HEK293 (cell line): Measurements from ENCODE around the gene ATP23.

Source experiments
- YY1 ChIP-seq: fragments of 450-650 bp; formaldehyde crosslinking; IDR thresholded peaks from 2 replicates; pipeline ENCODE4 v1.5.1; 2018; ENCODE audit warnings: missing biosample characterization, missing genetic modification characterization
- ZNF266 ChIP-seq: fragments of 450-650 bp; formaldehyde crosslinking; IDR thresholded peaks from 2 replicates; pipeline ENCODE4 v1.5.1; 2016; ENCODE audit warnings: missing biosample characterization, missing genetic modification characterization, low read depth
- TF ChIP-seq, protein P1 (sequence below): fragments of 450-650 bp; formaldehyde crosslinking; IDR thresholded peaks from 2 replicates; pipeline ENCODE4 v1.5.1; 2016; ENCODE audit warnings: missing biosample characterization, missing genetic modification characterization

DNA sequence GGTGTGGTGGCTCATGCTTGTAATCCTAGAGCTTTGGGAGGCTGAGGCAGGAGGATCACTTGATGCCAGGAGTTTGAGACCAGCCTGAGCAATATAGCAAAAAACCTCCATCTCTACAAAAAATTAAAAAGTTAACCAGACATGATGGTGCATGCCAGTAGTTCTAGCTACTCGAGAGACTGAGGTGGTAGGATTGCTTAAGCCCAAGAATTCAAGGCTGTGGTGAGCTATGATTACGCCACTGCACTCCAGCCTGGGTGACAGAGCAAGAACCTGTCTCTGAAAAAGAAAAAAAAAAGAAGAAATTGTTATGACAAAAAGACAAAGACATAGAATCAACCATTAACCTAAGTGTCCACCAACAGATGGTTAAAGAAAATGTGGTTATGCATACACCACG, 2.1 kb upstream of the ATP23 start:
- TF ChIP-seq YY1 (no peak), ZNF266 (tag by site-specific recombination) (no peak)
- TF ChIP-seq, protein P1, sequence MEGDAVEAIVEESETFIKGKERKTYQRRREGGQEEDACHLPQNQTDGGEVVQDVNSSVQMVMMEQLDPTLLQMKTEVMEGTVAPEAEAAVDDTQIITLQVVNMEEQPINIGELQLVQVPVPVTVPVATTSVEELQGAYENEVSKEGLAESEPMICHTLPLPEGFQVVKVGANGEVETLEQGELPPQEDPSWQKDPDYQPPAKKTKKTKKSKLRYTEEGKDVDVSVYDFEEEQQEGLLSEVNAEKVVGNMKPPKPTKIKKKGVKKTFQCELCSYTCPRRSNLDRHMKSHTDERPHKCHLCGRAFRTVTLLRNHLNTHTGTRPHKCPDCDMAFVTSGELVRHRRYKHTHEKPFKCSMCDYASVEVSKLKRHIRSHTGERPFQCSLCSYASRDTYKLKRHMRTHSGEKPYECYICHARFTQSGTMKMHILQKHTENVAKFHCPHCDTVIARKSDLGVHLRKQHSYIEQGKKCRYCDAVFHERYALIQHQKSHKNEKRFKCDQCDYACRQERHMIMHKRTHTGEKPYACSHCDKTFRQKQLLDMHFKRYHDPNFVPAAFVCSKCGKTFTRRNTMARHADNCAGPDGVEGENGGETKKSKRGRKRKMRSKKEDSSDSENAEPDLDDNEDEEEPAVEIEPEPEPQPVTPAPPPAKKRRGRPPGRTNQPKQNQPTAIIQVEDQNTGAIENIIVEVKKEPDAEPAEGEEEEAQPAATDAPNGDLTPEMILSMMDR (tag by site-specific recombination): no peak
